ENCODE results near the gene ANG.

Gene ANG

DNA sequence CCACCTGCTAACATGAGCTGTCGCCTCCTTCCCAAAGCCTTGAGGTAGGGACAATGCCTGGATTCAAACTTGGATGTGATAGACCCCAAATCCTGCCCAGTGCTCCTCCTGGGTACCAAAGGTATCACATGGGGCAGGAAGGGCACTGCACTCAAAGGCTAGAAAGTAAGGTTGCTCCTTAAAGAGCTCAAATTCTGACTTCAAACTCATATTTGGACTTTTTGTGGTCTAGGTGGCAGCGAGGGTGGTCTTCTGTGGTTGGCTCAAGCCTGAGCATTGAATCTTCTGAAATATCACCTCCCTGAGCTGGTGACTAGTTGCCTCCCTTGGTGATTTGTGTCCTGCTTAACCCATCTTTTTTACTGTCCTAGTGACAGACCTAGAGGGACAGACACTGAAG, 12.5 kb upstream of the ANG start:
- DNase-seq (ENCODE audit: low spot score): no peak

DNA sequence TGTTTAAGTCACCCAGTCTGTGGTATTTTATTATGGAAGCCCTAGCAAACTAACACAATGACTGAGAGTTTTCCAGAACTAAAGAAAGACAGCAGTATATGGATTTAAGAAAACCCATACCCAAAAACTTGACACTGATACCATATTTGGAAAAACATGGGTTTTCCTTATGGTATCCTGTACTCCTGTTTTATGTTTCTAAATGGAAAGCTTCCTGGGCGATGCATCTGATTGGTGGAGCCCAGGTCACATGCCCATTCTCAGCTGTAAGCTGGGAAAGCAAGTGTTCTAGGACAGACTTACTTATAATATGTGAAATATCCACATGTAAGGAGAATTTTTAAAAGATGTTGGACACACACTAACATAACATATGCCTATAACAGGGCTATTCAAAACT, 8.7 kb upstream of the ANG start:
- DNase-seq (ENCODE audit: low spot score): peak; percentile 32

DNA sequence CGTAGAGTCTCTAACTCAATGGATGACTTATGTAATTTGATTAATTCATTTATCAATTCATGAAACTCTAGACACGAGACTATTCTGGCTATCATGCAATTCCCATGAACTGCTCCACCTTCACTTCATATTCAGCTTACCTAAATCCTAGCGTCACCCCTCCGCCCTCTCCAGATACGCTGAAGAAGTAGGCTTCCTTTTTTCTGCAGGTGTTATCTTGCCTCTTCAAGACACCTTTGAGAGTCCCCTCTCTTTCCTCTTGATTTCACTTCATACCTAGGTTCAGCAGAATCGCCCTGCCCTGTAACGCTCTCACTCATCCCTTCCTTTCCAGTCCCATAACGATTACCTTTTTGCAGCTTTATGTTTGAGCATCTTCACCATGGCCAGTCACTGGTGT, 8.2 kb upstream of the ANG start:
- no peak for DNase-seq (ENCODE audit: low spot score)

DNA sequence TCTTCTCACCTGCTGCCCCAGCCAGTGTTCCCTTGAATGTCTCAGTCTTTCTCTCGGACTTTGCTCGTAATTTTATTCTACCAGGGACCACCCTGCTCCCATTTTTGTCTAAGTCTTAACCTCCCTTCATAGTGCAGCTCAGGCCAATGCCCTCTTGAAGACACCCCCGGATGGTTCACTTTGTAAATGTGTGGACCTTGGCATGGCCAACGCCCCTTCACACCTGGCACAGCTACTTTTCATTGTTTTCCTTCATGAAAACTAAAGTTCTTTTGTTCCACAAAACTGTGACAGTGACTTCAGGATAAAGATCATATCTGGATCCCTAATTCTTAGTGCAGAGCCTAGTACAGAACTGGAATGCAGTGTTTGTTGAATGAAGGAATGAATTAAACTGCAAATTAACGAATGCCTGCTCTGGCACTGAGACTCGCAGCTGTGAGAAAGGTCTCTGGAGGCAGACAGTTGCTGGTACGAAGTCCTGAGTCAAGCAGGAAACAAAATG, 7.7 kb upstream of the ANG start:
- peak; percentile 68 for DNase-seq (ENCODE audit: low spot score)

DNA sequence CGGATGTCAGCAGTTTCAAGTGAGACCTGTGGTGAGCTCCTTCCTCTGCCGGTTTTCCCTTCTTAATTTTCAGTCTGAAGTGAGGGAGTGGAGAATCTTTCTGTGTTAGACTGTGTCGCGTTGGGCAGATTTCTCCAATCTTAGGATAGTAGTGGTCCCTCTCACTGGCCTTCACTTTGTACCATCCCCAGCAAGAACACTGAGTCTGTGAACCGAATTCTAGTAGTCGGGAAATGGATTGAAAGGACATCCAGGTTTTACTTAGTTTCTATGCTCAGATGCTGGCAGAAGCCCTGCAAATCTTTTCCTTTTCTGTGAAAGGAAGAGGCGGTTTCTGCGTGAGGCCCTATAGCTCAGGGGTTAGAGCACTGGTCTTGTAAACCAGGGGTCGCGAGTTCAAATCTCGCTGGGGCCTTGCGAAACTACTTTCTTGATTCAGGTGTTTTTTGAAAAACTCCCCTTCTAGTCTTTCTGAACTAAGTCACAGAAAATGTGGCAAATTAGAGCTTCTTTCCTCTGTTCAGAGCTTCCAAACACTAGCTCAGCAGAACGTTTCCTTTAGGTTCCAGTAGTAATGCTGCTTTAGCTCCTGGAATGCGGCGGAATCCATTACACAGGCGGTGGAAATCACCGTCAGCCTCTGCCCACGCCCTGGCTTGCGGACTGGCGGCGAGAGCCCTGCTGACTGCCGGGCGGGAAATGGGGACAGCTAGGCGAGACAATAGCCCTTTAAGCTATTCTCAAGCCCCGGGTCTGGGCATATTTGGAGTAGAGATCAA, 7.0 kb upstream of the ANG start:
- DNase-seq (ENCODE audit: low spot score): peak; percentile 68

DNA sequence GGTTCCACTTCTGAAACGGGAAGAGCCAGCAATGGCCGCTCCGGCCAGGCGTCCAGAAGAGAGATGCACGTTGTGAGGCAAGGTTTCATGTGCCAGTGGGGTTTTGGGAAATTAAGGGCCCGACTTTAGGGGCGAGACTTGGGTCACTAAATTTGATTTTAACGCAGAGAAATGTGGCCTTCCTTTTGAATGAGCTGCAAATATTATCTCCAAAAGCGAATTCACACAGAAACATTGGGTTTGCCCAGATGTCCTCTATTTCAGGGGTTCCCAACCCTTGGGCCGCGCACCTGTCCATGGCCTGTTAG, 6.5 kb upstream of the ANG start:
- DNase-seq (ENCODE audit: low spot score): no peak

DNA sequence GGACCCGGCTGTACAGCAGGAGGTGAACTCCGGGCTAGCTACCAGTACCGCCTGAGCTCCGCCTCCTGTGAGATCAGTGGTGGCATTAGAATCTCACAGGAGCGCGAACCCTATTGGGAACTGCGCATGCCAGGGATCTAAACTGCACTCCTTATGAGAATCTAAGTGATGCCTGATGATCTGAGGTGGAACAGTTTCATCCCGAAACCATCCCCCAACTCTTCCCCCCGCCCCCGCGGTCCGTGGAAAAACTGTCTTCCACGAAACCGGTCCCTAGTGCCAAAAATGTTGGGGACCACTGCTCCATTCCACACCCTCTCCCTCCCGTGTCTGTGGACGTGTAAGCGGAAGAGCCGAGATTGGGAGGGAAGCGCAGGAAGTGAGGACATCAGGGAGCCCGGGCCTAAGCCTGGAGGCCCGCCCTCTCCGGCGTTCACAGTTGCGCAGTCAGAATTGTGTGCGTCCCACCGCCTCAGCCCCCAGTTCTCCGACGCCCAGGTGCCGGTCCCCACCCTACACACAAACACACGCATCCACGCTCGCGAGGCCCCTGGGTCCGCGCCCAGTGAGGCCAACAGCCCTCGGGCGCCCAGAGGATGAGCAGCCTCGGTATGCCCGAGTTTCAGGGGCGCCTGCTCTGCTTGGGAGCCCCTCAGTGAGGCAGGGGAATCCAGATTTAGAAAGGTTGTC, 6.0 kb upstream of the ANG start:
- peak; percentile 84 for DNase-seq (ENCODE audit: low spot score)

DNA sequence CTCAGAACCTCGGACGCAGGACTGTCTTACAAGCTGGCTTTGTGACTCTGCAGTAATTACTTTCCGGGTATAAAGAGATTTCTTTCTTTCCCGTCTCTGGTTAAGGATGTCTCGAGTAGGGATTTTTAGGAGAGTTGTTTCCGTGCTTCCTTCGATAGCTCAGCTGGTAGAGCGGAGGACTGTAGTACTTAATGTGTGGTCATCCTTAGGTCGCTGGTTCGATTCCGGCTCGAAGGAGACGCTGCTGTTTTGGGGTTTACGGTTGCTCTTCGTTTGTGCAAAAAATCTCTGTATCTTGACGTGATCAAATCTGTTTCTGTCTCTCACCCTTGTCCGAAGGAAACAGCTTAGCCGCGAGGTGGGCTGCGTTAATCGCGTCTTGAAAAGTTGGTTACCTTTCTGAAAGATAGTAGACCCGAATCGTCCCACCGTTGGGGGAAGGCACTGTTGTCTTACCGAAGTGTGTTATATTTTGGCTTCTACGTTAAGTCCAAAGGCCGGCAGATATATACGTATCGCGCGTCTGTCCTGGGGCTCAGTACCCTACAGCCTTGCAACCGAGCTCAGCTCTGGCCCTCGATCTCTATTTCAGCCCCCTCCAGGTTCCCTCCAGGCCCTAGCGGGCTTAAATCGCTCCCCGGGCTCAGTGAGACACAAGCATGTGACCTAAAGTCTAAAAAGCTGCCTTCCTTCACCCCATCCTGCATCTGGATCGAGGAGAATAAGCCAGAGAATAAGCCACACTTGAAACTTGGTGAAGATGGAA, 5.3 kb upstream of the ANG start:
- peak; percentile 73 for DNase-seq (ENCODE audit: low spot score)

DNA sequence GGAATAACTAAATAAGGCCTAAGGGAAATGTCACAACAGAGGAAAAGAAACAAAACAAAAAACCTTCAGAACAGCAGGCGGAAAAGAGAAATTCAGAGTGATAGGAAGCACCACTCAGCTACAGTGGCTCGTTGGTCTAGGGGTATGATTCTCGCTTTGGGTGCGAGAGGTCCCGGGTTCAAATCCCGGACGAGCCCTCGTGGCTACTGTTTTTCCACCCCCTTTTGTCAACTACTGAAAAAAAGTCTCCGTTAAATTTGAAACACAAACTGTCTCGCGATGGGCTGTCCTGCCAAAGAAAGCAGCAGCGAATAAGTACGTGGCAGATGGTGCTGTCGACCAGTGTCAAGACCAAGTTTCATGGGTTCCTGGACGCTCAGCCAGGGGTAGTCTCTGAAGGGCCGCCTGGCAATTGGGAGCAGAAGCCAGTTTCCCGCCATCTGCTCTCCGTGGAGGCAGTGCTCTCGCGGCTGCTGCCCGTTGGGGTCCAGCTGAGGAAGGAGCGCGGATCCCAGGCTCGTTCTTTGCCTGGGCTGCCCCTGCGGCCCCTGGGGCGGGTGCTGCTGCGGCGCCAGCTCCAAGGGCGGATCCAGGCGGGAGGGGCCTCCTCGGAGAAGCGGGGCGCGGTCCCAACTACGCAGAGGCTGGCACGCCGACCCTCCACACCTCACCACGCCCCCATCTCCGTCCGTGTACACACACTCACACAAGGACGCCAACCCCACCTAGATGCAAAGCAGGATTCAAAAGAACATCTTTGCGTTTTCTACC, 4.5 kb upstream of the ANG start, which contains the start of gene RNASE4:
RNASE4 (plus strand) TSS at position 670 of the 771 bp plus-strand sequence. CDS start 14,812 bp downstream, outside the sequence.
- DNase-seq (ENCODE audit: low spot score): peak; percentile 81

DNA sequence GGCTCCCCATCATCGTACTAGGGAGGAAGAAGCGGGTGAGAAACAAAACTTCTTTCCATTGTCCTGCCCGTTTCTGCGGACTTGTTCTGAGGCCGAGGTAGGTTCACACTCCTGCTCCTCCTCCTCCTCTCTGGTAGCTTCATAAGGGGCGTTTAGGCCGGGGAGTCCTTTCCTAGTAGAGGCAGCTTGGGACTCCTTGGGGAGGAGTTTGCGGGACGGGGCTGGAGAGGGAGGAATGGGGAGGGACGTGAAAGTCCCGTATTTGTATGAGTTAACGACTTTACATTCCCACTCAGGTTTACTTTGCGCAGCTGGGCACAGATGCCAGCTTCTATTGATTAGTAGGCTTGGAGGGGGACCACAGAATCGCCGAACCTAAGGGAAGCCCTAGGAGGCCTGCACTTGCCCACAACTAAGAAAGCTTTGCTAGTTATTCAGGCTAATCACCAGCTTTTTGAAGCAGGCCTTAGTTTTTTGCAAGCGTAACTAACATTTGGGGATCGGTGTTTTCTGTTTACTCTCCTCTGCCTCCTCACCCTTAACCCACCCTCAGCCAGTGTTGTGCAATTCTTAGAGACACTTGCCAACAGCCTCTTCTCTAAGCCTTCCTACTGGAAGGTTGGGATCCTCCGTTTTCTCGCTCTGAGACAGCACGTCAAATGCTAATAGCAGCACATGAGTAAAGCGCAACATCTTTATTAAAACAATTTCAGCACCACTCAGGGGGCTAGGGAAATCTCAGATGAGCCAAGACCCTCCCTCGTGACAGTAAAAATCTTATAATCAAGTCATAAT, 3.7 kb upstream of the ANG start:
- peak; percentile 23 for DNase-seq (ENCODE audit: low spot score)

DNA sequence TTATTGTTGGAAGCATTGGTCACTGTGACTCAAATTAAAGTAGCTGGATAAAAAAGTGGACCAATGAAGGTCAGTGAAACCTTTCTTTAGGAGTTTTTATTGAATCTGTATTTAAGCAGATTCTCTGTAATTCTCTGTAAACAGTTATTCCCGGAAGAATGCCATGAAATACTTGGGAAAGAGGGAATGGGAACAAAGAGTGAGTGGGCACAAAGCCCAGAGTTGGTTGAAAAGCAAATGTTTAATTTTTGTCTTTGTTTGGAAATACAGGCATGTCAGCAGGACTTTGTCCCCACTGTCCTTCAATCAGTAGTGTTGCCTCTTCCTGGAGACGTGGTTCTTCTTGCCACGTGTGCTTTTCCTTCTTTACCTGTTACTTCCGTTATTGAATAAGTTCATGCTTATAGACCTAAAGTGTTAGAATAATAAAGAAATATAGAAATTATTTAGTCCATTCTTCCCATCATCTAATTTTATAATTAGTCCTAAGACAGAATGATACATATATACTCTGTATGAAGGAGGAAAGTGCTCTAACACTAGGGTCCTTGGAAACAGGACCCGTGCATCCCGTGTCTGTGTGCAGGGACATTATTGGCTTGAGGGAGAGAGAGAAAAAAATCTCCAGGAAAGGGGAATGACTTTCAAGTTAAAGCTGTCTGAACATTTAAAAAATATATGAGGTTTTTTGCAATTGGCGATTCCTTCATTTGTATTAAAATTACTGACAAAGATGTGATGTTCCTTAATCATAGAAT, 2.0 kb upstream of the ANG start:
- no peak for DNase-seq (ENCODE audit: low spot score)

DNA sequence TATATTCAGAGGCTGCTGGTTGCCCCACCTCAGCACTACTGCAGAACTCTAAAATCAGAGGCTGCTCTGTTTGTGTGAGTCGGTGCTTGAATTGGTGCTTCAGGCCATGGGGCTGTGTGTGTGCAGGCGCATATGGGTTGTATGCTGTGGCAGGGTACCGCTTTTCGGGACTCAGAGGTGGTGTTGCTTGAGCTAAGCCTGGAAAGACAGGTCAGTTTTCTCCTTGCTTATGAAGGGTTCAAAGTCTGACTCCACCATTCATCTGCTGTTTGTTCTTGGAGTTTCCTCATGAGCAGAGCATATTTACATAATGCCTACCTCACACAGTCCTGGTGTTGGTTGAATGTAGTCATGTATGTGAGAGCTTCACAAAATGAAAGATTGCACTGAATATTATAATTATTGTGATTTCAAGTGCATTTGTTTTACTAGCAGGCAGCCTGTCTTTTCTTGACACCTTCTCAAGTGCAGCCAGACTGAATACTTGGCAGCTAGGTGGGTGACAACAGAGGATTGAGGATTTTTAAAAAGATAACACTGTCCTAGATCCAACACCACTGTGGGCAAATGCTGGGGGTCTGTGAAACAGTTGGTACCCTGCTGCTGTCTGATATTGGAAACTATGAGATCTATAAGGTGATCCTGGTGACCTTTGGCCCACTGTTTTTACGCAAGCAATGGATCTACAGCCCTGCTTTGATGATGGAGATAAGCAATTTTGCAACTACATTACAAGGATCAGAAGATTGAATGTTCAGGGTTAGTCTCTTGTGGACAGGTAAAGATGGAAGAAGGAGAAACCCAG, 1.0 kb upstream of the ANG start:
- no peak for DNase-seq (ENCODE audit: low spot score)

DNA sequence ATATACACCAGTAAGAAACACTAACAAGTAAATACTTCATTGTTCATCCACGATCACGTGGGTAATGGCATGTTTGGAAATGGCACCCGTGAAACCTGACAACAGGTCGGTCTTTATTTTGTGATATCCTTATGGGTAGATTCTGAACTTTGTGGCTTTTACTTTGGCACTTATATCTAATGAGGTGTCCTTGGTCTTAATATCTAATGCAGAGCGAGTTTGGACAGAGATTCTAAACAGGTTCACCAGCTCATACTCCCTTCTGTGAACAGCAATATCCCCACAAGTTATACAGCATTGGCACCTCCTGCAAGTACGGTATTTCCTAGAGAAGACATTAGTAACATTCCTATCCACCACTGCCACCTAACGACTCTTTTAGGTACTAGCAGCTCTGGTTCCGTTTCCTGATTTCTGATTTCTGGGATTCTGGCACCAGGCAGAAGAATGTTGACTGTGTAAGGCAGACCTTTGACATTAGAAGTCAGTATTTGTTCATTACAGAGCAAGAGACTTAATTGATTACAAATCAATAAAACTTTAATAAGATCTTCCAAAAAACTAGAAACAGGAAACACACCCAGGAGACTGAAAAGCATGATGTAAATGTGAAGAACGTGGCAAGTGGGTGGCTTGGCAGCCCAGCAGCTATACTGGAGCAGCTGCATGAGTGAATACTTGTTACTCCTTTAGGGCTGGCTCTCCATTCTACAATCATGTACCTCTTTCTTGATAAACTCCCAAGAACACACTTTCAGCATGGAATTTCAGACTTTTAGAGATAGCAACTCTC, 2.5 kb downstream of the ANG start:
- DNase-seq (ENCODE audit: low spot score): peak; percentile 75

DNA sequence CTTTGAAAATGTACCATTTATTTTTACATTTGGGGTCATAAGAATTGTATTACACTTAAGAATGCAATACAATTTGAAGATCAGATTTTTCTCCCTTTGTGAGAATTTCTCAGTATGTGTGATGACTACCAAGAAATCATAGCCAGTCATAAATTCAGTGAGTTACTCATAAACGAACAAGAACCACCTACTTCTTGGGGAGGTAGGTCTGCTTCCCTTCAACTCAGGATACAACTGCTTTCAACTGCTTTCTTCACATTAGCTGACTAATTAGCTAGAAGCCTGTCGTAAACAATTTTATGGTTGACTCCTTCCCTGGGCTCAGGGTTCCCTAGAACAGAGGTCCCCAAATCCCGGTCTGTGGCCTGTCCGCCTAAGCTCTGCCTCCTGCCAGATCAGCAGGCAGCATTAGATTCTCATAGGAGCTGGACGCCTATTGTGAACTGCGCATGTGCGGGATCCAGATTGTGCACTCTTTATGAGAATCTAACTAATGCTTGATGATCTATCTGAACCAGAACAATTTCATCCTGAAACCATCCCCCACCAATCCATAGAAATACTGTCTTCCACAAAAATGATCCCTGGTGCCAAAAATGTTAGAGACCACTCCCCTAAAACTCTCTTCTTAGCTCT, 3.7 kb downstream of the ANG start:
- no peak for DNase-seq (ENCODE audit: low spot score)

DNA sequence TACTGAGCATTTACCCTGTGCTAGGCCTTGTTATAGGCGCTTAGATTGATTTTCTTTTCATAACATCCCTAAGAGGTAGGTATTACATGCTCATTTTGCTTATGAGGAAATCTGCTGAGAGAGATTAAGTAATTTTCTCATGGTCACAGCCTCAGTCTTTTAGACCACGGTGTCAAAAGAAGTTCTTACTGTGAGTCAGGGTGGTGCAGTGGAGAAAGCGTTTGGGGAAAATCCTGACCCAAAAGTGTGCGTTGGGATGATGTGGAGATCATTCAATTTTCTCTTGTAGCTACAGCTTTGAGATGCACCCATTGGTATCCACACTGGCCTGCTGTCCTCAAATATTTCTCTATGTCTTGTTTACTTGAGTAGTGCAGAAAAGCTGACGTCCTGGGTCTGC, 8.2 kb downstream of the ANG start:
- DNase-seq (ENCODE audit: low spot score): no peak

DNA sequence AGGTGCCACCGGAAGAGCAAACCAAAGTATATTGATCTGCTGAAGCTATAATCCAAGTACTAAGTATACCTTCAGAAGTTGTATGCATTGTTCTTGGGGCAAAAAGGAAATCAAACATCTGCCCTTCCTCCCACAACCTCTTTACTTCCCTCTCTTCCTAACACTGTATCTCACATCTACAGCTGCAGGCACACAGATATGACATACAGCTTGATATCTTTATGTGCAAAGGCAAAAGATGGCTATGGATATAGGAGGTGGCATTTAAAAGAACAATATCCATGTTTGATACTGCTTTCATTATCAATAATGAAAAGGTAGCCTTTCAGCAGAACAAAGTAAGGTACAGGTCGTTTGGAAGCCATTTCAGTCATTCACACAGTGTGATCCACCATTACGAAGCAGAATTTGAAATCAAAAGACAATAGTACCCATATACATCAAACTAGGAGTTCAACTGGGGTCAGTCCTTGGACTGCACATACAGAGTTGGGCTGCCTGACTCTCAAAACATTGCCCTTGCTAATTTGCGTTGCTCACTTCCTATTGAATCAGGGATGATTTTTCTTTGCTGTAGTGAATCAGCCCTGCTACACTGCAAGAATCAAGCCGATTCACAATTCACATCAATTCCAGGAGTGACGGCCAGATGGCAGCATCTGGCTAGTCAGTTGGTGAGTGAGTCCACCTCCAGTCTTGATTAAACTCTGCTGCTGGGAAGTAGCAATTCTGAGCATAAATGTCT, 8.9 kb downstream of the ANG start:
- DNase-seq (ENCODE audit: low spot score): peak; percentile 70

DNA sequence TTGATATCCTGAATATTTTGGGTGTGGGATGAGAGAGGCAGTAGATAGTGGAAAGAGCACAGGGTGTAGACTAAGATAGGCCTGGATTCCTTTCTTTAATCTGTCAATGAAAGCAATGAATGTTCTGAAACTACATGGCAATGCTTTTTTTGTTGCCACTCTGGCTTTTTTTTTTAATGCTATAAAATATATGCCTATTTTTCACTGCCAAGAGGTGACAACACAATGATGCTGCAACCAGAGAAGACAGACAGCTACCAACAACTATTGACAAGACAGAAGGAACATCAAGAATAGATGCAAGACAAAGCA, 9.4 kb downstream of the ANG start:
- no peak for DNase-seq (ENCODE audit: low spot score)

DNA sequence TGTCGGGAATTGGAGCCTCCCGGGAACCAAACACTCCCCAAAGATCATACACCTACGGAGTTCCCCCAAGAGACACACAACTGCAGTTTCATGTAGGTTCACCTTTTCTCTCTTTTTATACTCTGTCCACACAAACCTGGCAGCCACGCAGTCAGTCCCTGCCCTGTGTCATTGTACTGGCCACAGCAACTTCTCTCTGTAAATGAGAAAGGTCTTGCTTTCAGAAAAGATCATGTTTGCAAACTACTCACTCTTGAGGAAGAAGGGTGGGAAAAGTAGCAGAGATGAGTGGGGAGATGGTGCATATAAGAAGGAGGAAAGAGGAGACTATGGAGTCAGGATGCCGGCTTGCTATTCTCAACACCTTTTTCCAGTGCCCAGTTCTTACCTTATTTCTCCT, 10.4 kb downstream of the ANG start:
- no peak for DNase-seq (ENCODE audit: low spot score)

Measured in AG08396 (cell line).